SK-N-SH treated with all-trans-retinoic acid at 6 μM for 48 hours (cell line): ENCODE measurements around the gene ZNF385B.
A peak's percentile ranks its signal among the peaks of the same experiment; 100 is the strongest.

ENCODE experiments used
- ATAC-seq: fragments of 200-7000 bp; cut with Tn5 transposase; 3 replicates; pipeline ENCODE4 v1.9.1; 2020; ENCODE audit warnings: mild to moderate bottlenecking, moderate library complexity
- ARNTL ChIP-seq: fragments of 450-650 bp; formaldehyde crosslinking; IDR thresholded peaks from 2 replicates; pipeline ENCODE4 v1.5.0; 2020; ENCODE audit warnings: low read depth, mild to moderate bottlenecking, moderate library complexity, borderline replicate concordance
- BACH2 ChIP-seq: fragments of 250-450 bp; sonication (Bioruptor Pico); IDR thresholded peaks from 2 replicates; pipeline ENCODE4 v1.9.0; 2021; ENCODE audit warnings: mild to moderate bottlenecking, borderline replicate concordance
- CSDC2 ChIP-seq: fragments of 250-450 bp; sonication (Bioruptor Pico); IDR thresholded peaks from 2 replicates; pipeline ENCODE4 v1.5.0; 2020; ENCODE audit warnings: mild to moderate bottlenecking, moderate library complexity
- ESRRG ChIP-seq: fragments of 250-450 bp; sonication (Bioruptor Pico); IDR thresholded peaks from 2 replicates; pipeline ENCODE4 v1.6.1; 2021; ENCODE audit warnings: mild to moderate bottlenecking
- PPARA ChIP-seq: fragments of 250-450 bp; sonication (Bioruptor Pico); IDR thresholded peaks from 2 replicates; pipeline ENCODE4 v1.5.0; 2020; ENCODE audit warnings: mild to moderate bottlenecking, borderline replicate concordance
- RARB ChIP-seq: fragments of 250-450 bp; sonication (Bioruptor Pico); IDR thresholded peaks from 2 replicates; pipeline ENCODE4 v1.8.0; 2021; ENCODE audit warnings: mild to moderate bottlenecking, moderate library complexity
- SNAI2 ChIP-seq: fragments of 250-450 bp; sonication (Bioruptor Pico); IDR thresholded peaks from 2 replicates; pipeline ENCODE4 v1.5.0; 2020; ENCODE audit warnings: mild to moderate bottlenecking, moderate library complexity
- TCF4 ChIP-seq: fragments of 250-450 bp; sonication (Bioruptor Pico); IDR thresholded peaks from 2 replicates; pipeline ENCODE4 v1.8.0; 2021; ENCODE audit warnings: mild to moderate bottlenecking, moderate library complexity, borderline replicate concordance
- TOX ChIP-seq: fragments of 250-450 bp; sonication (Bioruptor Pico); IDR thresholded peaks from 2 replicates; pipeline ENCODE4 v1.8.0; 2021; ENCODE audit warnings: mild to moderate bottlenecking, moderate library complexity, borderline replicate concordance
- ZC3H10 ChIP-seq: fragments of 250-450 bp; sonication (Bioruptor Pico); IDR thresholded peaks from 2 replicates; pipeline ENCODE4 v1.5.1; 2021; ENCODE audit warnings: mild to moderate bottlenecking, moderate library complexity
- ZFP3 ChIP-seq: fragments of 250-450 bp; sonication (Bioruptor Pico); IDR thresholded peaks from 2 replicates; pipeline ENCODE4 v1.5.0; 2020; ENCODE audit warnings: mild to moderate bottlenecking, moderate library complexity
- ZFP30 ChIP-seq: fragments of 450-650 bp; formaldehyde crosslinking; IDR thresholded peaks from 2 replicates; pipeline ENCODE4 v1.5.0; 2022; ENCODE audit warnings: mild to moderate bottlenecking, moderate library complexity
- ZNF565 ChIP-seq: fragments of 450-650 bp; formaldehyde crosslinking; conservative IDR thresholded peaks from 2 replicates; pipeline ENCODE4 v1.5.0; 2020; ENCODE audit warnings: low read depth, mild to moderate bottlenecking, moderate library complexity
- ZNF70 ChIP-seq: fragments of 450-650 bp; formaldehyde crosslinking; IDR thresholded peaks from 2 replicates; pipeline ENCODE4 v1.5.0; 2020; ENCODE audit warnings: mild to moderate bottlenecking, moderate library complexity
- ZNF8 ChIP-seq: fragments of 450-650 bp; formaldehyde crosslinking; IDR thresholded peaks from 2 replicates; pipeline ENCODE4 v1.5.0; 2020; ENCODE audit warnings: mild to moderate bottlenecking, moderate library complexity
- TF ChIP-seq, protein P1 (sequence below): fragments of 250-450 bp; sonication (Bioruptor Pico); IDR thresholded peaks from 2 replicates; pipeline ENCODE4 v1.8.0; 2020; ENCODE audit warnings: mild to moderate bottlenecking, moderate library complexity, borderline replicate concordance
- TF ChIP-seq, protein P2 (sequence below): fragments of 250-450 bp; sonication (Bioruptor Pico); IDR thresholded peaks from 2 replicates; pipeline ENCODE4 v1.5.1; 2021; ENCODE audit warnings: mild to moderate bottlenecking, moderate library complexity
- TF ChIP-seq, protein P3 (sequence below): fragments of 250-450 bp; sonication (Bioruptor Pico); IDR thresholded peaks from 2 replicates; pipeline ENCODE4 v1.8.0; 2021; ENCODE audit warnings: low read depth, mild to moderate bottlenecking, moderate library complexity, borderline replicate concordance
- TF ChIP-seq, protein P4 (sequence below): fragments of 250-450 bp; sonication (Bioruptor Pico); IDR thresholded peaks from 2 replicates; pipeline ENCODE4 v1.5.1; 2020; ENCODE audit warnings: low read depth, mild to moderate bottlenecking, moderate library complexity

ZNF385B gene

DNA sequence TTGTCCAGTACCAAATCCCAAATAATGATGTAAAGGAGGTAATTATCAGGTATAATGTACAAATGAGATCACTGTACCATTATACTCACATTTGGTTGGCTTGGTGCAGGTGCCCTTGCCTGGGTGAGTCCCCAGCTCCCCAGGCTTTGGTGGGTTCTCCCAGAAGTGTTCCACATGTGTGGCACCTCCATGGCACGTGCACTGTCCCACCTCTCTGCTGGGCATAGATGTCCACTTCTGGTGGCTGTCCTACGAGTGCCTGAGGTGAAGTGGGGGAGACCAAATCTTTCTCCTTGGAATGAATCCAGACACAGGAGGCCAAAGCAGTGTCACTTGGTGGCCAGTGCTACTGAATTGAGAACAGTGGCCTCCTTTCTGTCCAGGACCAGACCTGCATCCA is 434.3 kb downstream of the ZNF385B start:
- ATAC-seq, result no peak
- no peak for TF ChIP-seq ZNF565
- TF ChIP-seq TOX, result no peak
- TF ChIP-seq ZFP3 (CRISPR knock-in tag), result no peak
- no peak for TF ChIP-seq ZC3H10 (CRISPR knock-in tag)
- no peak for TF ChIP-seq BACH2 (CRISPR knock-in tag)
- TF ChIP-seq, protein P1, sequence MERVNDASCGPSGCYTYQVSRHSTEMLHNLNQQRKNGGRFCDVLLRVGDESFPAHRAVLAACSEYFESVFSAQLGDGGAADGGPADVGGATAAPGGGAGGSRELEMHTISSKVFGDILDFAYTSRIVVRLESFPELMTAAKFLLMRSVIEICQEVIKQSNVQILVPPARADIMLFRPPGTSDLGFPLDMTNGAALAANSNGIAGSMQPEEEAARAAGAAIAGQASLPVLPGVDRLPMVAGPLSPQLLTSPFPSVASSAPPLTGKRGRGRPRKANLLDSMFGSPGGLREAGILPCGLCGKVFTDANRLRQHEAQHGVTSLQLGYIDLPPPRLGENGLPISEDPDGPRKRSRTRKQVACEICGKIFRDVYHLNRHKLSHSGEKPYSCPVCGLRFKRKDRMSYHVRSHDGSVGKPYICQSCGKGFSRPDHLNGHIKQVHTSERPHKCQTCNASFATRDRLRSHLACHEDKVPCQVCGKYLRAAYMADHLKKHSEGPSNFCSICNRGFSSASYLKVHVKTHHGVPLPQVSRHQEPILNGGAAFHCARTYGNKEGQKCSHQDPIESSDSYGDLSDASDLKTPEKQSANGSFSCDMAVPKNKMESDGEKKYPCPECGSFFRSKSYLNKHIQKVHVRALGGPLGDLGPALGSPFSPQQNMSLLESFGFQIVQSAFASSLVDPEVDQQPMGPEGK (CRISPR knock-in tag), result no peak
- no peak for TF ChIP-seq CSDC2 (CRISPR knock-in tag)
- TF ChIP-seq ARNTL, result no peak
- TF ChIP-seq, protein P2, sequence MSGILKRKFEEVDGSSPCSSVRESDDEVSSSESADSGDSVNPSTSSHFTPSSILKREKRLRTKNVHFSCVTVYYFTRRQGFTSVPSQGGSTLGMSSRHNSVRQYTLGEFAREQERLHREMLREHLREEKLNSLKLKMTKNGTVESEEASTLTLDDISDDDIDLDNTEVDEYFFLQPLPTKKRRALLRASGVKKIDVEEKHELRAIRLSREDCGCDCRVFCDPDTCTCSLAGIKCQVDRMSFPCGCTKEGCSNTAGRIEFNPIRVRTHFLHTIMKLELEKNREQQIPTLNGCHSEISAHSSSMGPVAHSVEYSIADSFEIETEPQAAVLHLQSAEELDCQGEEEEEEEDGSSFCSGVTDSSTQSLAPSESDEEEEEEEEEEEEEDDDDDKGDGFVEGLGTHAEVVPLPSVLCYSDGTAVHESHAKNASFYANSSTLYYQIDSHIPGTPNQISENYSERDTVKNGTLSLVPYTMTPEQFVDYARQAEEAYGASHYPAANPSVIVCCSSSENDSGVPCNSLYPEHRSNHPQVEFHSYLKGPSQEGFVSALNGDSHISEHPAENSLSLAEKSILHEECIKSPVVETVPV (CRISPR knock-in tag), result no peak
- TF ChIP-seq TCF4 (CRISPR knock-in tag), result no peak
- TF ChIP-seq RARB (CRISPR knock-in tag), result no peak
- no peak for TF ChIP-seq PPARA
- TF ChIP-seq, protein P3, sequence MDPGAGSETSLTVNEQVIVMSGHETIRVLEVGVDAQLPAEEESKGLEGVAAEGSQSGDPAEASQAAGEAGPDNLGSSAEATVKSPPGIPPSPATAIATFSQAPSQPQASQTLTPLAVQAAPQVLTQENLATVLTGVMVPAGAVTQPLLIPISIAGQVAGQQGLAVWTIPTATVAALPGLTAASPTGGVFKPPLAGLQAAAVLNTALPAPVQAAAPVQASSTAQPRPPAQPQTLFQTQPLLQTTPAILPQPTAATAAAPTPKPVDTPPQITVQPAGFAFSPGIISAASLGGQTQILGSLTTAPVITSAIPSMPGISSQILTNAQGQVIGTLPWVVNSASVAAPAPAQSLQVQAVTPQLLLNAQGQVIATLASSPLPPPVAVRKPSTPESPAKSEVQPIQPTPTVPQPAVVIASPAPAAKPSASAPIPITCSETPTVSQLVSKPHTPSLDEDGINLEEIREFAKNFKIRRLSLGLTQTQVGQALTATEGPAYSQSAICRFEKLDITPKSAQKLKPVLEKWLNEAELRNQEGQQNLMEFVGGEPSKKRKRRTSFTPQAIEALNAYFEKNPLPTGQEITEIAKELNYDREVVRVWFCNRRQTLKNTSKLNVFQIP, result no peak

DNA sequence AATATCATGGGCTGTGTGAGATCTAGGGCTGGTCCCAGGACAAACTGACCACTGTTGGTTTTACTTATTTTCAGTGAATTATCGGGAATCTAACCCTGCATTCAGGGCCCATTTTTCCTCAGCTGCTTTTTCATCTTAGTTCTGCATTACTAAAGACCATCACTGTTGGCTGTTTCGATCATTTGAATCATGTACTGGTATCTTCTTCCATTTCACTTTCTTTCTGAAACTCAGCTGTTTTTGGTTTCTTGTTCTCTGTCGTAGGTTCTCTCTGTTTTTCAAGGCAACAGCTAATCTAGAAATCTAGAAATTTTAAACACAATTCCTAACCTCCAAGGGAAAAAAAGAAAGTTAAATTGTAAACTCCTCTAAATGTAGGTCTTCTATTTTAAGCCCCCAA is 436.8 kb downstream of the ZNF385B start:
- no peak for ATAC-seq
- TF ChIP-seq TOX (no peak), ARNTL (no peak), ZNF70 (CRISPR knock-in tag) (no peak), ZNF565 (no peak), SNAI2 (no peak)
- TF ChIP-seq, protein P3, result no peak
- TF ChIP-seq, protein P4, sequence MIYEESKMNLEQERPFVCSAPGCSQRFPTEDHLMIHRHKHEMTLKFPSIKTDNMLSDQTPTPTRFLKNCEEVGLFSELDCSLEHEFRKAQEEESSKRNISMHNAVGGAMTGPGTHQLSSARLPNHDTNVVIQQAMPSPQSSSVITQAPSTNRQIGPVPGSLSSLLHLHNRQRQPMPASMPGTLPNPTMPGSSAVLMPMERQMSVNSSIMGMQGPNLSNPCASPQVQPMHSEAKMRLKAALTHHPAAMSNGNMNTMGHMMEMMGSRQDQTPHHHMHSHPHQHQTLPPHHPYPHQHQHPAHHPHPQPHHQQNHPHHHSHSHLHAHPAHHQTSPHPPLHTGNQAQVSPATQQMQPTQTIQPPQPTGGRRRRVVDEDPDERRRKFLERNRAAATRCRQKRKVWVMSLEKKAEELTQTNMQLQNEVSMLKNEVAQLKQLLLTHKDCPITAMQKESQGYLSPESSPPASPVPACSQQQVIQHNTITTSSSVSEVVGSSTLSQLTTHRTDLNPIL (CRISPR knock-in tag), result no peak
- TF ChIP-seq, protein P2 (CRISPR knock-in tag), result no peak

DNA sequence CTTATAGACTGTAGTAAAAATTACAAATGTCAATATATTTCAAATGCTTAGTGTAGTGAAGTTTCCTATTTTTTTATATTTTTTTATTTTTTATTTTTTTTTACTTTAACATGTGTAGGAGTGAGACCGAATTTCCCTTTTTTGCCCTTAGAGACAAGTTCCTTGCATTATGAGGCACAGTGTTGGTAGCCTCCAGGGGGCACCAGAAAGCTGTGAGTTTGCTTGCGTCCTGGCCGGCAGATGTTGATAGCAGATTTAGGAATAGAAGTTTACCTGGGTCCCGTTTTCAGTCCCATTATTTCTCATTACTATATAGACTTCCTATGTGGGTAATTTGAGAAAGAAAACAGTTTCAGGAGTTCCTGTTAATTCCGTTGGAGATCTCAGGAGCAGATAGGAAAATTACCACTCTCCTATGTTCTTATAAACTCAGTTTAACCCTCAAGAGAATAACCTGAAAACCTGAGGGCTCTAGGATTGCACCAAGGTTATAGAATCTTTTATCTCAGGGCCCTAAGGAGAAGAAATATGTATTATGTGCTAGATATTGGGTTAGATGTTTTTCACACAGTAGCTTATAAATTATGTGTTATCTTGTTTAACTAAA is 439.3 kb downstream of the ZNF385B start:
- ATAC-seq, result peak; percentile 96
- TF ChIP-seq ZNF8 (CRISPR knock-in tag) (no peak), TOX (no peak), ESRRG (no peak), PPARA (no peak), ZFP30 (CRISPR knock-in tag) (no peak), ZNF70 (CRISPR knock-in tag) (no peak)
- TF ChIP-seq, protein P1 (CRISPR knock-in tag), result no peak
- TF ChIP-seq, protein P2 (CRISPR knock-in tag), result no peak
